Activated naive CD4-positive, alpha-beta T cell treated with anti-CD3 and anti-CD28 coated beads, Interleukin-2, amount 50 U/mL, for 72 hours (primary cell): ENCODE measurements around the gene TSNAXIP1. TPM values are rescaled to one million over a fixed set of nuclear protein-coding genes. Genes with fewer than 3 reads are reported as not detected.

Source experiments
- ATAC-seq, 2 donors: fragments of 150-1000 bp; cut with Tn5 transposase; 2 replicates each; pipeline ENCODE4 v1.10.0; 2021; ENCODE audit warnings: mild to moderate bottlenecking in 2 of 2, moderate library complexity in 2 of 2
- DNase-seq, 2 donors: peaks; one replicate each; pipeline ENCODE4 v3.0.0; 2021 to 2022; ENCODE audit warnings: low spot score in 2 of 2
- H3K27ac Mint-ChIP-seq, 2 donors: one replicate each; pipeline ENCODE4 v1.8.0; 2022; ENCODE audit warnings: mild to moderate bottlenecking in 2 of 2, mixed read lengths in 2 of 2
- H3K36me3 Mint-ChIP-seq, 2 donors: one replicate each; pipeline ENCODE4 v1.8.0; 2022; ENCODE audit warnings: mixed read lengths in 2 of 2
- H3K9me3 Mint-ChIP-seq, 2 donors: one replicate each; pipeline ENCODE4 v1.8.0; 2022; ENCODE audit warnings: mixed read lengths in 2 of 2
- total RNA-seq, 2 donors: library from RNA; stranded (reverse); gene quantifications; one replicate each; pipeline ENCODE4 v1.2.3, GENCODE V29; 2022

TSNAXIP1 gene
- total RNA-seq, 2 donors from 2014 or later = 0.35 TPM; not detected in 1

DNA sequence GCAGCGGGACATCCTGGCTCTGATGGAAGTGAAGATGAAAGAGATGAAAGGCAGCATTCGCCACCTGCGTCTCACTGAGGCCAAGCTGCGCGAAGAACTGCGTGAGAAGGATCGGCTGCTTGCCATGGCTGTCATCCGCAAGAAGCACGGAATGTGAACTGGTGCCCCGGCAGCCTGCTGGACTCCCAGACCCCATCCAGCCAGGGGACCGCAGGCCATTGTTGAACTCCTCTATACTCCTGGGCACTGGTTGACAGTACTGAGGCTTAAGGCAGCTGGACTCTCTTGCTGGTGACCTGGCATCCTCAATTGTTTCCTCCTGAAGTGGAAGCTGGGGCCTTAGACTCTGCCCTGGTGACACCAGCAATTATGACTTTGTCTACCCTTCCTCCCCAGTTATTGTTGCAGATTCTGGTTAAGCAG lies 36.7 kb downstream of the TSNAXIP1 start:
- H3K27ac Mint-ChIP-seq = peak overlapping the region; percentile 90 to 97
- DNase-seq = no peak

DNA sequence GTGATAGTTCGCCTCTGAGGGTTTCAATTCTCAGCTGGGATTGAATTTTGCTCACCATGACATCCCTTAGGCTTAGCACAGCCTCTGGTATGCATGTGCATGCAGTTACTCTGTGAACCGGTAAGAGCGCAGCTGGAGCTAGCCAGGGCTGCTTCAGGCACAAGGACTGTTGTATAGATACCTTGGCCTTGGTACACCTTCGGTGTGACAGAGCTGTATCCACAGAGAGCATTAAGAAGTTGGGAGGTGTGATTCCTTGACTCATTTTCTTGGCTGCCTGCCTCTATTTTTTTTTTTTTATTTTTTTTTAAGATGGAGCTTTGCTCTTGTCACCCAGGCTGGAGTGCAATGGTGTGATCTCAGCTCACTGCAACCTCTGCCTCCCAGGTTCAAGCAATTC lies 37.8 kb downstream of the TSNAXIP1 start:
- ATAC-seq (no peak), DNase-seq (no peak)
- Mint-ChIP-seq H3K9me3 (no peaks in the 10 kb centered on the region), H3K27ac (peak overlapping the region in 1 of 2 donors; percentile 90), H3K36me3 (peaks cover 19 to 33% of the 10 kb centered on the region in 2 donors)

More for the DNA sequence above, 36.7 kb downstream of the TSNAXIP1 start:
- no peaks in the 10 kb centered on the region for H3K9me3 Mint-ChIP-seq
- peaks cover 19 to 33% of the 10 kb centered on the region in 2 donors for H3K36me3 Mint-ChIP-seq
- ATAC-seq = no peak

DNA sequence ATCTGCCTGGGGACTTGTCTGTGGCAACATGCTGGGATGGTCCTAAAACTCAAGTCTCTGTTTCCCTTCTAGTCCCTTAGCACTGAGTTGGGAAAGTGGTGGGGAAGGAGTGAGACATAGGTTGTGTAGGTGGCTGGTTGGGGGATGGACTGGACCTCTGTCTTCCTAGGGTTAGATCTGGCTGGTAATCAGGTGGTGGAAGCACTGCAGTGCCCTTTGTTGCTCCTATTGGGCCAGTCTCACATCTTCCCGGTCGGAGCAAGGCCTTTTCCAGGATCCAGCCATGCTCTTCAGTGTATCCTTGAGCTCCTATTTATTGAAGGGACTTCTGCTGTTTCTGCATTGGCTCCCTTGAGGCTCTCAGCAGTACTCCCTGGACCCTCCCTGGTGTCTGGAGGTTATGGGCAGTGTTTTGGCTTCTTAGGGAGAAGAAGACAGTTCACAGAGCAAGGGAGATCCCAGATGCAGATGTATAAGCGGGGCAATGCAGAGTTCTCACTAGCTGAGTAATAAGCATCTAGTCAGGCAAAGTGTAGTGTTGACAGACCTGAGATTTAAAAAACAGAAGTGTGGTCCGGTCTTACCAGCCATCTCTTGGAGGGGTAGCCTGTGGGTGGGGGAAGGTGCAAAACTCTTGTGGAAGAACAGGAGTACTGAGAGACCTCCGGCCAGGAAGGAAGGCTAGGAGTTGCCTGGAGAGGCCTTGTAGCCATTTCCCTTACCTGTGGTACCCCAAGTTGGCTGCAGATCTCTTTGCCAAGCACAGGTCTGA lies 38.8 kb downstream of the TSNAXIP1 start:
- Mint-ChIP-seq H3K36me3 (peaks cover 24 to 33% of the 10 kb centered on the region in 2 donors), H3K9me3 (no peaks in the 10 kb centered on the region), H3K27ac (peak overlapping the region; percentile 90 to 97)
- ATAC-seq (no peak), DNase-seq (no peak)

- Mint-ChIP-seq H3K36me3 (peaks cover 24 to 33% of the 10 kb centered on the region in 2 donors), H3K9me3 (no peaks in the 10 kb centered on the region), H3K27ac (peak overlapping the region; percentile 90 to 97)
- no peak for DNase-seq
- ATAC-seq = no peak
These were observed 39.3 kb downstream of the TSNAXIP1 start for GRCh38 chr16:67846063-67846319.

DNA sequence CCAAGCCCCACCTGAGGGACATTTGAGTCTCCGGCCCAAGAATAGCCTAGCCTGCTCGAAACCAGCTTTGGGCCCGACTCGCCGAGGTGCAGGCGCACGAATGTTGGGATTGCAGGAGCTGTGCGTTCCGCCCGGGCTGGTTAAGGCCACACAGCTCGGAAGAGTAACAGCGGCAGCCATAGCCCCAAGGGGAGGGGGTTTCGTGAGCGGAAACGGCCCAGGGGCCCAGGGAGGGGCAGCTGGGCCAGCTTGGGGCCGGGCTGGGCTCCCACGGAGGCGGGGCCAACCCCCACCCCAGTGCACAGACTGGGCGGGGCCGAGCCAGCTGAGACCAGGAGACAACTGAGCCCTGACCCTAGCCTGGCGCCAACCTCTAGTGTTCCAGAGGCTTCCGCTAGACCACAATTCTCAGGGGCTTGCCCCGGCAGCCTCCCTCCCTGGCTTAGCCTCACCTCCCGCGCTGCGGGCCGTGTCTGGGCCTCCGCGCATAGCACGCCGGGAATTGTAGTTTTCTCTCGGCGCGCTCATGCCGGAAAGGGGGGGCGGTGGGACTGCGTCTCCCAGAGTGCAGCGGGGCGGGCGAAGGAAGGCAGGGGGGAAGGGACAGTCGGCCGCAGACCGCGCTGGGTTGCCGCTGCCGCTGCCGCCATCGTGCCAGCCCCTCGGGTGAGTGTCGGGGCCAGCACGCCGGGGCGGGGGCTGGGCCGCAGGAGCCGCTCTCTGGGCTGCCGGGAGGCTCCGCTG lies 39.8 kb downstream of the TSNAXIP1 start, which contains the start of gene NUTF2:
TSS of gene NUTF2 (plus strand) at position 614 of the 744 bp plus-strand sequence. CDS start 18,198 bp downstream, outside the sequence.
- H3K9me3 Mint-ChIP-seq = no peaks in the 10 kb centered on the region
- H3K27ac Mint-ChIP-seq = peak within 1 kb of the TSS; percentile 90 to 97
- peaks cover 24 to 33% of the 10 kb centered on the region in 2 donors for H3K36me3 Mint-ChIP-seq
- DNase-seq = peak; percentile 95 to 97
- ATAC-seq = peak; percentile 74 to 76

- DNase-seq = no peak
- Mint-ChIP-seq H3K36me3 (peaks cover 24 to 33% of the 10 kb centered on the region in 2 donors), H3K27ac (peak within 1 kb of the TSS; percentile 90 to 92), H3K9me3 (no peaks in the 10 kb centered on the region)
- peak; percentile 43 to 47 for ATAC-seq
These were observed 40.6 kb downstream of the TSNAXIP1 start, which contains the start of gene CENPT for GRCh38 chr16:67847064-67847861. Gene CENPT (minus strand): TSS chr16:67847693. CDS start chr16:67833859, 13,834 bp downstream.

GRCh38 chr16:67848118-67848517 lies 41.4 kb downstream of the TSNAXIP1 start:
- Mint-ChIP-seq H3K36me3 (peaks cover 18 to 25% of the 10 kb centered on the region in 2 donors), H3K27ac (peak overlapping the region; percentile 74 to 90), H3K9me3 (no peaks in the 10 kb centered on the region)

GRCh38 chr16:67853670-67854069 lies 47.0 kb downstream of the TSNAXIP1 start:
- no peak overlapping the region for H3K27ac Mint-ChIP-seq
- H3K36me3 Mint-ChIP-seq = peaks cover 0 to 5% of the 10 kb centered on the region in 2 donors
- no peak for ATAC-seq
- no peak for DNase-seq
- H3K9me3 Mint-ChIP-seq = no peaks in the 10 kb centered on the region

More at GRCh38 chr16:67848118-67848517, 41.4 kb downstream of the TSNAXIP1 start:
- DNase-seq (no peak), ATAC-seq (no peak)

- no peaks in the 10 kb centered on the region for H3K9me3 Mint-ChIP-seq
- H3K36me3 Mint-ChIP-seq = no peaks in the 10 kb centered on the region
- DNase-seq (no peak), ATAC-seq (no peak)
- H3K27ac Mint-ChIP-seq = peak overlapping the region in 1 of 2 donors; percentile 56
These were observed 49.1 kb downstream of the TSNAXIP1 start for GRCh38 chr16:67855789-67856188.

GRCh38 chr16:67856927-67857546 lies 50.3 kb downstream of the TSNAXIP1 start:
- DNase-seq (no peak), ATAC-seq (peak in 1 of 2 donors; percentile 9)
- no peaks in the 10 kb centered on the region for H3K9me3 Mint-ChIP-seq
- H3K27ac Mint-ChIP-seq = peak overlapping the region; percentile 56 to 90
- no peaks in the 10 kb centered on the region for H3K36me3 Mint-ChIP-seq

DNA sequence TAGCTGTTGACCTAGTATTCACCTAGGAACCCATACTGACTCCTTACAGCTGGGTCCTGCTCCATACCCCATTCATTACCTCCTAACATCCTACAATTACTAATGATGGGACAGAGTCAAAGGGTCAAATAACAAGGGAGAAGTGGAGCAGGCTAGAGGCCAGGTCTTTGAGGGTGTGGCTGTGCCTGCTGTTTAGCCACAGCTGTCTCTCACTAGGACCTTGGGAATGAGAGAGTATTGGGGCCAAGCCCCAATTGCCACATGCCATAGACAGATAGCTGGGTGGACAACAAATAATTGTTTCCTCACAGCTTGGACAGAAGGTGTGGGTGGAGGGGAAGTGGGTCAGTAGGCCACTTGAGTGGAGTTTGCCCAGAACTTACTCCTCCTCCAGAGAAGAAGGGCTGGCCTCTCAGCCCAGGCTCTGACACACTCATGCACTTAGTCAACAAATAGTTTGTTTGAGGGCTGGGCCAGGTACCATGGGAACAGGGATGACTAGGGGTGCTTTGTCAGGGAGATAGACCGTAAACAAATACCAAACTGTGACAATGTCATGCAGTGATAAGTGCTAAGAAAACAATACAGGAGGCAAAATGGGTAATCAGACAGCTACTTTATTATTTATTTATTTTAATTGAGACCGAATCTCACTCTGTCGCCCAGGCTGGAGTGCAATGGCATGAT lies 51.0 kb downstream of the TSNAXIP1 start:
- no peak for DNase-seq
- H3K27ac Mint-ChIP-seq = peak overlapping the region; percentile 56 to 90
- no peaks in the 10 kb centered on the region for H3K9me3 Mint-ChIP-seq
- peak; percentile 70 to 83 for ATAC-seq
- no peaks in the 10 kb centered on the region for H3K36me3 Mint-ChIP-seq

GRCh38 chr16:67858500-67858899 lies 51.8 kb downstream of the TSNAXIP1 start:
- ATAC-seq = no peak
- DNase-seq = no peak
- Mint-ChIP-seq H3K9me3 (no peaks in the 10 kb centered on the region), H3K36me3 (no peaks in the 10 kb centered on the region), H3K27ac (peak overlapping the region; percentile 56 to 90)

GRCh38 chr16:67860589-67861398 lies 54.1 kb downstream of the TSNAXIP1 start:
- H3K9me3 Mint-ChIP-seq = no peaks in the 10 kb centered on the region
- peak overlapping the region; percentile 22 to 42 for H3K27ac Mint-ChIP-seq
- ATAC-seq (peak in 1 of 2 donors; percentile 19), DNase-seq (no peak)
- no peaks in the 10 kb centered on the region for H3K36me3 Mint-ChIP-seq

GRCh38 chr16:67861877-67862276 lies 55.2 kb downstream of the TSNAXIP1 start:
- Mint-ChIP-seq H3K27ac (peak overlapping the region; percentile 19 to 42), H3K36me3 (no peaks in the 10 kb centered on the region), H3K9me3 (no peaks in the 10 kb centered on the region)

More at GRCh38 chr16:67861877-67862276, 55.2 kb downstream of the TSNAXIP1 start:
- DNase-seq (no peak), ATAC-seq (no peak)
